Stimulated activated CD4-positive, alpha-beta T cell treated with anti-CD3 and anti-CD28 coated beads, Interleukin-12 subunit alpha, Interleukin-12 subunit beta, amount 100 ng/mL, for 4 hours (primary cell): Measurements from ENCODE around the gene PLEKHA5.
"Not testable (repeated sequence)": the region's sequence is repeated elsewhere in the genome, so short reads cannot be mapped to it uniquely, and the experiment has no call there.

Source experiments
- DNase-seq: peaks from one replicate; pipeline ENCODE4 v3.0.0-alpha.2; 2020

Gene PLEKHA5

DNA sequence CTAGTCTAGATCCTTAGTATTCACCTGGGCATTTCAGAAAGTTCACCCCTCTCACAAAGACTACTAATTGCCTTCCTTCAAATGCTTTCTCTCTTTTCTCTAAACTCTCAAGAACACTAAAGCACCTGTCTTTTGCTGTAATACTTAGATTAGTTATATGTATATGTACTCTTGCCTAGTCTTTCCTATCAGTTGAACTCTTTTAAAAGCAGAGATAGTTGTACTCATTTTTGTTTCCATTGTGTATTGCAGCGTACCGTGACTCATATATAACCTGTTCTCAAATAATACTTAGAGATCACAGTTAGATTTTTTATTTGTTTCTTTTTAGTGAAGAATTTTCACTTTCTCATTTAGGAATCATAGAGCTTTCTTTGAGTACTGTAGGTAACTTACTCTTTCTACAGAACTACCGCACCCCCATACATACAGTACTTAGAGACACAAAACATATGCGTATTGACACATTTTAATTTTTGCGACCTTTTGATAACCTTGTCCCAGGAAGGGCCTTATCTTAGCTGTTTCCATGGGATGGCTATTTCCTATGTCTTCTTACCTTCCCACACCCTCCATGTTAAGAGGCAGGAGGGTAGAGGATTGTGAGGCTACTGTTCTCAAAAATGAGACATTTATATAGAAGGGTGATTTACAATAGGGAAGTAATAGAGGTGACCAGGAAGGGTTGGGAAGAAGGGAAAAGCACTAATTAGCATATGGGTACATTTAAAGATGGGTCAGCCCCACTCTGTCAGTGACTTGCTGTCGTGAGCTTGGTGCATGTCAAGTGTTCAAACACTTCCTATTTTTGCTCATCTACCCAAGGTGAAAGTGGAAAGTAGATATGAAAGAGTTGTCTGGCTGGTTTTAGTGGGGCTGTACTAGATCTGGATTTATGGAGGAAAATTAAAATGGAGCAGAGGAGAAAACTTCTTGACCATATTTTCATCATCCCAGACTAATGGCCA lies 74.3 kb downstream of the PLEKHA5 start:
- DNase-seq, result no peak

GRCh38 chr12:19205120-19205519 lies 75.6 kb downstream of the PLEKHA5 start:
- no peak for DNase-seq

DNA sequence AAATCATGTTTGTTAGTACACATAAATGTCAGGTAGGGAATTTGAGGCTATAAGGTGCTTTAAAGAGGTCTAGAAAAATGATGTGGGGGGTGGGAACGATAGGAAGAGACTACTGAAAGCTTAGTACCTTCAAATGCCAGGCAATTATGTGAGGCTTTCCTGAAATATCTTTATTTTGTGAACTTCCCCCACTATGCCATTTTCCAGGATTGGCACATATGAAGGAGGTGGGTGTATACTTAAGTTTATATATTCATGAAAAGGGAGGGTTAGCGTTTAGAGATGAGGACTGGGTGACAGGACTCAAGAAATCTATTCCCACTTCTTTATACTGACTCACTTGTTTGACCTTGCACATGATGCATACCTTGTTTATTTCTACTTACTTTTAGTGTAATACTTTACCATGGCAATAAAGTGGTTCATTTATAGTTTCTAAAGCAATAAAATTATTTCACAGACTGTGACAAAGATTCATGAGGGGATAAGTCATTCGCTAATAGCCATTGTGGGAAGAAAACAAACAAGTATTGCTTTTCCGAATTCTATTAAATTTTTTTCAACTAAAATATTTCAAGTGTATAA lies 77.1 kb downstream of the PLEKHA5 start:
- no peak for DNase-seq

DNA sequence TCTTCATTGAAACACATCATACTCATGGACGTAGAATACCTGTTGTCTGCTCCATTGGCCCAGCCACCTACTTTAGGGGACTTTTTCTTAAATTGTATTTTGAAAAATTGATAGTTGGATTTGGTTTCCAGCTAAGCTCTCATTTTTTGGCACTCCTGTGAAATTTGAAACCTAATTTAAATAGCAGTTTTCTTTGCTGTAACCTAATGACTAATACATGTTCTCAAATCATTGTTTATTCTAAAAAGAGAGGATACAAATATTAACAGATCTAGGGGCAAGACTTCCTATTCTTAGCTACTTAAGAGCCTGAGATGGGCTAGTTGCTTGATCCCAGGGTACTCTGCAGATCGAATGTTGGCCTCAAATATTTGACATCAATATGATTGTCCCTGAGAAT lies 78.9 kb downstream of the PLEKHA5 start:
- DNase-seq, result no peak

DNA sequence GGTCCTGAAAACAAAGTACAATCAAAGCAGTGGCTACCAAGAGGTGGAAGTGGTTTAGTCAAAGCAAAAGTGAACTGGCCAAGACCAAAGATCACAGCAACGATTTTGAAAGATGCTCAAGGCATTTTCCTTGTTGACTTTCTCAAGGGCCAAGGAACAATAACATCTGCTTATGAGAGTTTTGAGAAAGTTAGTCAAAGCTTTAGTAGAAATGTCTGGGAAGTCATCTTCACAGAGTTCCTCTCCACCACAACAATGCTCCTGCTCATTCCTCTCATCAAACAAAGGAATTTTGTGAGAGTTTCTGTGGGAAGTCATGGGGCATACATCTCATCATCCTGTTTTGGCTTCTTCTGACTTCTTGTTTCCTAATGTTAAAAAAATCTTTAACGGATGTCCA lies 80.1 kb downstream of the PLEKHA5 start:
- DNase-seq, result no peak

- DNase-seq, result no peak
Measured at GRCh38 chr12:19211802-19212201, 82.3 kb downstream of the PLEKHA5 start.

DNA sequence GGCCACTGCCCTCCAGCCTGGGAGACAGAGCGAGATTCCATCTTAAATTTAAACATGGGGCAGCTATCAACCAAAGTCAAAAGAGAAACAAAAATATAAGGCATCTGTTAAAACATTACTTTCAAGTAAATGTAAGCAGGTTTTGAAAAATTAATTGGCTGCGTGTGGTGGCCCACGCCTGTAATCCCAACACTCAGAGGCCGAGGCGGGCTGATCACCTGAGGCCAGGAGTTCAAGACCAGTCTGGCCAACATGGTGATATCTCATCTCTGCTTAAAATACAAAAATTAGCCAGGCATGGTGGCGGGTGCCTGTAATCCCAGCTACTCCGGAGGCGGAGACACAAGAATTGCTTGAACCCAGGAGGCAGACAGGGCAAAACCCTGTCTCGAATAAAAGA lies 82.7 kb downstream of the PLEKHA5 start:
- no peak for DNase-seq

DNA sequence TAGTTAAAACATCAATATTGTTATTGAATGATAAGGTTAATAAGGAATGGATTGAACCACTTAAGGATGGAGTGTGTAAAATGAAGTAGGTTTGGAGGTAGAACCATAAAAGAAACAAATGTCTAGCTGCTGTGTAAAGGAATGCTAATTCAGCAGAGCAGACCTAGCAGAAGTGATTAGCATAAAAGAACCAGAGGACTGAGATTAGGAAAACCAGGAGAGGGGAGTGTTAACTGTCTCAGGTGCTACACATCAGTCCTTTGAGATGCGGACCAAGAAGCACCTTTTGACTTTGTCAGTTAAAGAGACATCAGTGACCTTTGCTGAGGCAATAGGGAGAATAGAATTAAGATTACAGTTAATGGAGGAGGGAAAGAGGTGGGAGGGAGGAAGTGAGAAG lies 84.5 kb downstream of the PLEKHA5 start:
- no peak for DNase-seq

GRCh38 chr12:19215115-19215514 lies 85.6 kb downstream of the PLEKHA5 start:
- no peak for DNase-seq

DNA sequence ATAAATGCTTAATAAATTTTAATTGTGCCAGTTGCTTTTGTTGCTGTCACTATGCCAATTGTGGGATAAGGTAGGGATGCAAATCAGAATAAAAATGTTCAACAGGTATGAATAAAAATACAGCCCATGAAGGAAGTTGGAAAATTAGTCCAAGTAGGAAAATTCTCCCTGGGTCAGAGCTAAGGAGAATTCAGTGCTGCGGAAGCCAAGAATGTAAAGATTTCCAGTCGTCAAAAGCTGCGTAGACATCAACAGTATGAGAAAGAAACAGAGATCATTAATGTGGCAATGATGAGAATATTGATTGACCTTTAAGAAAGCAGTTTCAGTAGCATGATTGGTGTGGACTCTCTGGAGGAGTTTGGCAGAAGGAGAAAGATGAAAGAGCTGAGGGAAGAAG lies 87.9 kb downstream of the PLEKHA5 start:
- DNase-seq, result no peak

DNA sequence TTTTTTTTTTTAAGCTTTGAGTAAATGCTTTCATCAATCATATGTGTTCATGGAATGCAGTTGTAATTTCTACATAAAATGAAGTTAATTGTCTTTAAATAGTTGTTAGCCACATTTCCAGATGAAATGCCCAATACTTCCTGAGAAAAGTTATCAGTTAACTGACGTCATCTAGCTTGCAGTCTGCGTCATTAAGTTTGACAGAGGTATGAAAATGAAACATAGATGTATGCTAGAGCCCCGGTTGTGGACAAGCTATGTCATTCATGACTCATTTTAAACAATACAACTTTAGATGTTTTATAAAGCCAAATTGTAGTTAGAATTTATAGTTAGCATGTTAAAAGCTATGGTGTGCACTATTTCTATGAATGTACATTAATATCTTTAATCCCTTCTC lies 90.7 kb downstream of the PLEKHA5 start:
- DNase-seq, result no peak

GRCh38 chr12:19220852-19221466 lies 91.4 kb downstream of the PLEKHA5 start:
- DNase-seq, result no peak

GRCh38 chr12:19222558-19222957 lies 93.0 kb downstream of the PLEKHA5 start:
- no peak for DNase-seq

DNA sequence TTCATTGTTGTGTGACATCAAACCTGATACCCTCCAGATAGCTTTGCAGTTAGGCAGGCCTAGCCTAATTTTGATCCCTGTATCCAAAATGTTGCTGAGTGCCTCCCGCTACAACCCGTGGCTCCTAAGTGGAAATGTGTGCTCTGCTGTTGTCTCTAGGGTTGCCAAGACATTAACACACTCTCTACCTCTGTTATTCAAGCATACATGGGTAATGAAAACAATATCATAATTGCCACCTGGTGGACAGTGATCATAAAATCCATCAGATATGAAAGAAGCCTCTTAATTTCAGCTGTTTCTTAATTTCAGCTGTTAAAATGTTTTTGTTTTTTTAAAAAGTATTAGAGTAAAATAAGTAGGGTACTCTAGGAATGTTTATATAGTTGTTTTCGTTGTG lies 93.5 kb downstream of the PLEKHA5 start:
- no peak for DNase-seq

DNA sequence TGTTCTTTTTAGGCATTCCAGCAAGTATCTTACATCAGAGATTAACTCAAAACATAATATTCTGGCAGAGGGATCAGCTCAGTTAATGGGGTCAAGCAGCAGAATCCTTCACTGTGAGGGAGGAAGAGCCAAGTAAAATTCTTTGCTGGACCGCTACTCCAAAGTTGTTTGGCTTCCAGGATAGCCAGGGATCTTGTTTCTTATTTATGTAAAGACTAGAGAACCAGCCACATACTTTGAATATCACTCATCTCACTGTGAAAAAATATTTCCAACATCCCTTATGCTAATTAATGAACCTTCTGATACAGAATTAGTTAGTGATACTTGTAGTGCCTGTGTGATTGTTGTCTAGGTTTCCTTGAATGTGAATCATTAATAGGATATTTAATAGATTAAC lies 94.2 kb downstream of the PLEKHA5 start:
- DNase-seq, result no peak

DNA sequence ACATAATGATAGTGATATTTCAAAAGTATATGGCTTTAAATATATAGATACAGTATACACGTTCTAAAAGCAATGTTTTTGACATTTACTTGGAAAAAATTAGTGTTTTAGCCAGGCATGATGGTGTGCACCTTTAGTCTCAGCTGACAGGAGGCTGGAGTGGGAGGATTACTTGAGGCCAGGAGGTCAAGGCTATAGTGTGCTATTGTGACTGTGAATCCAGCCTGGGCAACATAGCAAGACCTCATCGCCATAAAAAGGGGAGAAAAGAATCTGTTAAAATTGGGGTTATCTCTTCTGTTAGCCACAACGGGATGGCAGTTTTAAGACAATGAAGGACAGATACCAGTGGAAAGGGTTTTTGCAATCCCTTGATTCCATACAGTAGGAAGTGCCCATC lies 95.2 kb downstream of the PLEKHA5 start:
- DNase-seq, result no peak

DNA sequence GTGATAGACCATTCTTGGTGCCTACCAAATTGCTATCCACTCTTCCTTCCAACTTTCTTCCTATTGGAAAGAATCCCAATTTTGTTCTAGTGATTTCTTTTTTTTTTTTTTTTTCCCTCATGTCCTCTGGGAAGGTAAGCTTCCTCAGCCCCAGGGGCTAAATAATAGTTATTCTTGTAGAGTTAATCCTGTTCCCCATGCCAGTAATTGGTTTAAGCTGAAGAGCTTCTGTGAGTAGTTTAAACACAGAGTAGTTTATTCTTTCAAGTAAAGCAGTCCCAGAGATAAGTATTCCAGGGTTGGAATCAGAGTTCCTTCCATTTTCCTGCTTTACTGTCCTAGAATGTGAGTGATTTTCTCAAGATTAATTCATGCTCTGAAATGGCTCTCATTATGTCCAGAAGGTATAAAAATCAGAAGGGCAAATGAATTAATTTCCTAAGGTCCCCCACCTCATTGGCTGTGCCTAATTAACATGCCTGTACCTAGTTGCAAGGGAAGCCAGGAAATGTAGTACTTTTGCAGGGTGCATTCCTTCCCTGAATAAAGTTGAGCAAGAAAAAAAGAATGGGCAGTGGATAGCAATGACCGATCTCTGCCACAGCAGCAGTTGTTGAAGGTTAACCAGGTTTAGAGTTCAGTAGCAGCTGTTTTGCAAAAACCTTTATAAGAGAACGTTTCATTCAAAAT lies 97.8 kb downstream of the PLEKHA5 start:
- no peak for DNase-seq

GRCh38 chr12:19227880-19228210 lies 98.3 kb downstream of the PLEKHA5 start:
- no peak for DNase-seq

GRCh38 chr12:19229021-19229420 lies 99.5 kb downstream of the PLEKHA5 start:
- not testable (repeated sequence) for DNase-seq

GRCh38 chr12:19230299-19230866 lies 100.8 kb downstream of the PLEKHA5 start:
- DNase-seq, result no peak

GRCh38 chr12:19230896-19231295 lies 101.4 kb downstream of the PLEKHA5 start:
- DNase-seq, result no peak

GRCh38 chr12:19234171-19234704 lies 104.7 kb downstream of the PLEKHA5 start:
- DNase-seq, result no peak
